ENCODE data around the gene PEDS1.
"Not testable (repeated sequence)": the region's sequence is repeated elsewhere in the genome, so short reads cannot be mapped to it uniquely, and the experiment has no call there.

The PEDS1 gene

GRCh38 chr20:50153500-50154377 is at the start of gene PEDS1:
PEDS1 (minus strand) TSS chr20:50153723; CDS start chr20:50153637, 86 bp downstream.
- DNase-seq: peak; percentile 91

- DNase-seq: no peak
Measured at GRCh38 chr20:50202677-50203076, 49.2 kb upstream of the PEDS1 start.

- not testable (repeated sequence) for DNase-seq
Measured at GRCh38 chr20:50201710-50202109, 48.2 kb upstream of the PEDS1 start.

- DNase-seq: no peak
Measured at GRCh38 chr20:50200482-50201104, 47.1 kb upstream of the PEDS1 start.

GRCh38 chr20:50199703-50200102 is 46.2 kb upstream of the PEDS1 start:
- no peak for DNase-seq

DNA sequence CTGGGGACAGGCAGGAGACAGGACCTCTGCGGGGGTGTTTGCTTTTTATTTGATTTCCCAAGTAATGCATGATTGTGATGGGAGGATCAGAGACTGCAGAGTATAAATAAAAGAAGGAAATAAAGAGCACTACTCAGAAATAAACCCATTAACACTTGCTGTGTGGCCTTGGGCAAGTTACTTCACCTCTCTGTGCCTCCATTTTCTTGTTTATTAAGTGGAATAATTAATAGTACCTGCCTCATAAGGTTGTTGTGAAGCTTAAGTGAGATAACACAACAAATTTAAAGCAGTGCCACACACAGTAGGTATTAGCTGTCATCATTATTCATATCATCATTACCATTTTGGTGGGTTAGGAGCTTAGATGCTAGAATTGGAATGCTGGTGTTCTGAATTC is 45.2 kb upstream of the PEDS1 start:
- no peak for DNase-seq

DNA sequence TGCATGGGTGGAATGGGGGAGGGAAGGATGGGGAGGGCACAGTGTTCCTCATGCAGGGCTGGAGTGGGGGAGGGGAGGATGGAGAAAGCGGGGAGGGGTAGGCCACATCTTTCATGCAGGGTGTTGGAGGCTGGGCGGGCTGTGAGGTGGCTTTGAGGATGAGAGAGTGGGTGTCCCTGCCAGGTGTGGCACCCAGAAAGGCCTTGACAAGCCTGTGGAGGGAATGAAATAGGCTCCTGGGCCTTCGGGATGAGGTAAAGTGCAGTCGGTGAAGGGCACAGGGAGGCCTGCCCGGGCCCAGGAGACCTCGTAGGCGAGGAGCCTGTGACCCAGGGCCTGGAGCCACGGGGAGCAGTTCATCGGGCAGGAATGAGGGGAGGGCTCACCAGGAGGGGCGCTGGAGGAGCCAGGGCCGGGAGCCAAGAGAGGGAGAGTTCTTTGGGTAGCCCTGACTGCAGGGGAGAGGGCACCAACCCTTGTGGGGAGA is 44.7 kb upstream of the PEDS1 start:
- DNase-seq: no peak

GRCh38 chr20:50197463-50198179 is 44.1 kb upstream of the PEDS1 start:
- no peak for DNase-seq

DNA sequence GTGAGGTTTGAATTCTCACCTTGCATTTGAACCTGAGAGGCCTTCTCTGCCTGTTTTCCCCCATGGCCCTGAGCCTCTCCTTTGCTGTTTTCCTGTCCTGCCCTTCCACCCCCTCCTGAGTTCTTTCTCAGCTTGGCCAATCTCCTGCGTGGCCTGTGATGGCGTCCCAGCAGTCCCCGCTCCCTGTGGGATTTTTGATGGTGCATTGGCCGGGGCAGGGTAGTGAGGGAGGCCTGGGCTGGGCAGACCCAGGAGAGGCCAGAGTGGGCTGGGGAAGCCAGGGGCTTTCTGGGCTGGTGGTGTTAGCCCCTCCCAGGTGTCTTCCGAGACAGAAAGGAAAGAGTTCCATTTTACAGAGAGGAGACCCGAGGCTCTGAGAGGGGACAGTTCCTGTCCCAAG is 43.4 kb upstream of the PEDS1 start:
- no peak for DNase-seq

GRCh38 chr20:50196248-50196647 is 42.7 kb upstream of the PEDS1 start:
- no peak for DNase-seq

GRCh38 chr20:50195524-50196120 is 42.1 kb upstream of the PEDS1 start:
- no peak for DNase-seq

DNA sequence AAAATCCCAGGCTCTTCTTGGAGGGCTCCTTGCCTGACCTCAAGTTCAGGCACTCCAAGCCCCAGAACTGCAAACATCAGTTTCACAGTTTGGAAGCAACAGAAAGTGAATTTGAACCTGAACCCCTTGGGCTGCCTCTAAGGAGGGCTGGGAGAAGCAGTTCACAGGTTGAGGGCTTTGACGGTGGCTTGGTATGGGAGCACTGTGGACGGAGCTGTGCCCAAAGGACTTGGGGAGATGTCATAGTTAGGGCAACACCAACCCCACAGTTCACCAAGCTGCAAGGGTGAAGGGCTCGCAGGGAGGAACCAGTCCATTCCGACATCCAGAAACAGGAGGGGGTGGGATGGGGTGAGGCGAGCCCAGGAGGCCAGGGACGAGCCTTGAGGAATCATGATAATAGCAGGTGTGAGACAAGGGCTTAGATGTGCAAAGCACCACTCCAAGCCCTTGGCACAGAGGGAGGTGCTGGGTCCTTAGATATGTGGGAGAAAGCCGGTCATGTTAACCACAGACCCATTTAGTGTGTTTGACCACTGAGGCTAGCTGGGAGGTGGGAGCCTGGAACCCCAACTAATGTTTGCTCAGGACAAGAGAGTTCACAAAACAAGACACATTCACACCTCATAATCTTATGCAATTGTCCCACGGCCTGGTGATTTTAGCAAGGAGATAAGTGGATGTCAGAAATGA is 41.5 kb upstream of the PEDS1 start:
- DNase-seq: no peak

DNA sequence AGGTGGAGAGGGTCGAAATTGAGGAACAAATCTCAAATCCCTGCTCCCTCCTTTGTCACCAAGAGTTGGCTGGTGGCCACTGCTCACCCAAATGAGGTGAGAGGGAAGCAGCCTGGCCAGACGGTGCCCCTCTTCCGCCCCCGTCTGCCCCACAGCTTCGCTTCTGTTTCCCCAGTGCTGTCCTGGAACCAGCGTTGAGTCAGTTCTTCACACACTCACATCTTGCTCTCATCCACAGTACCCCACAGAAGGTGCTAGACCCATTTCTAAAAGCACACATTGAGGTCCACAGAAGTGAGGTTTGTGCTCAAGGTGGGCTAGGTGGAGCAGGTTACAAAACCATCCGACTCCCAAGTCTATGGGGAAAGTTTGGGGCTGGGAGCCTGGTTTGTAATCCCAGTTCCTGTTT is 40.9 kb upstream of the PEDS1 start:
- DNase-seq: no peak

DNA sequence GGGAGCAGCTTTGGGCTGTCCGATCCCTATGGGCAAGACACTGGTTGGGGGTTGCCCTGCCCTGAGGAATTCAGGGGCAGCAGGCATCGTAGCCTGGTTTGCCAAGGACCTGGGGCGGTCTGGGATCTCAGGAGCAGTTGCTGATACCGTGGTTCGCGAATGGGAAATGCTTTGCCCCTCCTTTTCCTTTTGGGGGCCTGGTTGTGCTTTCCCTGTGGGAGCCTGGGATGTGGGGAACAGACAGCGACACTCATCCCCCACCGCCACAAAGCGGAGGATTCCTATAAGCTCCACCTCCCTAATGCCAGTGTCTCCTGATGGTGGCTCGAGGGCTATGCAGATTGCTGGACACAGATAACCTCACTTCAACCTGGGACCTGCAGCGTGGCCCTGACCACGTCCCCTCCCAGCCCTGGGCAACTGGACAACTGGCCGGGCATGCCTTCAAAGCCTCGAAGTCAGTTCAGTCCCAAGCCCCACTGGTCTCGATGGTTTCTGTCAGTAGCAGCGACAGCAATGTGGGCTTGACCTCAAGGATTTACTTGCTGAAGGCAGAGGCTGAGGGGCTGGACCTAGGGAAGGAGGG is 40.4 kb upstream of the PEDS1 start:
- DNase-seq: no peak

GRCh38 chr20:50193199-50193835 is 39.8 kb upstream of the PEDS1 start:
- DNase-seq: no peak

- DNase-seq: peak; percentile 83
Measured at GRCh38 chr20:50192364-50193198, 39.1 kb upstream of the PEDS1 start.

DNA sequence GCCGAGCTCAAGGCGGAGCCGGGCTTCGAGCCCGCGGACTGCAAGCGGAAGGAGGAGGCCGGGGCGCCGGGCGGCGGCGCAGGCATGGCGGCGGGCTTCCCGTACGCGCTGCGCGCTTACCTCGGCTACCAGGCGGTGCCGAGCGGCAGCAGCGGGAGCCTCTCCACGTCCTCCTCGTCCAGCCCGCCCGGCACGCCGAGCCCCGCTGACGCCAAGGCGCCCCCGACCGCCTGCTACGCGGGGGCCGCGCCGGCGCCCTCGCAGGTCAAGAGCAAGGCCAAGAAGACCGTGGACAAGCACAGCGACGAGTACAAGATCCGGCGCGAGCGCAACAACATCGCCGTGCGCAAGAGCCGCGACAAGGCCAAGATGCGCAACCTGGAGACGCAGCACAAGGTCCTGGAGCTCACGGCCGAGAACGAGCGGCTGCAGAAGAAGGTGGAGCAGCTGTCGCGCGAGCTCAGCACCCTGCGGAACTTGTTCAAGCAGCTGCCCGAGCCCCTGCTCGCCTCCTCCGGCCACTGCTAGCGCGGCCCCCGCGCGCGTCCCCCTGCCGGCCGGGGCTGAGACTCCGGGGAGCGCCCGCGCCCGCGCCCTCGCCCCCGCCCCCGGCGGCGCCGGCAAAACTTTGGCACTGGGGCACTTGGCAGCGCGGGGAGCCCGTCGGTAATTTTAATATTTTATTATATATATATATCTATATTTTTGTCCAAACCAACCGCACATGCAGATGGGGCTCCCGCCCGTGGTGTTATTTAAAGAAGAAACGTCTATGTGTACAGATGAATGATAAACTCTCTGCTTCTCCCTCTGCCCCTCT is 38.2 kb upstream of the PEDS1 start:
- DNase-seq: peak; percentile 84

GRCh38 chr20:50191065-50191543 is 37.6 kb upstream of the PEDS1 start:
- peak; percentile 76 for DNase-seq

DNA sequence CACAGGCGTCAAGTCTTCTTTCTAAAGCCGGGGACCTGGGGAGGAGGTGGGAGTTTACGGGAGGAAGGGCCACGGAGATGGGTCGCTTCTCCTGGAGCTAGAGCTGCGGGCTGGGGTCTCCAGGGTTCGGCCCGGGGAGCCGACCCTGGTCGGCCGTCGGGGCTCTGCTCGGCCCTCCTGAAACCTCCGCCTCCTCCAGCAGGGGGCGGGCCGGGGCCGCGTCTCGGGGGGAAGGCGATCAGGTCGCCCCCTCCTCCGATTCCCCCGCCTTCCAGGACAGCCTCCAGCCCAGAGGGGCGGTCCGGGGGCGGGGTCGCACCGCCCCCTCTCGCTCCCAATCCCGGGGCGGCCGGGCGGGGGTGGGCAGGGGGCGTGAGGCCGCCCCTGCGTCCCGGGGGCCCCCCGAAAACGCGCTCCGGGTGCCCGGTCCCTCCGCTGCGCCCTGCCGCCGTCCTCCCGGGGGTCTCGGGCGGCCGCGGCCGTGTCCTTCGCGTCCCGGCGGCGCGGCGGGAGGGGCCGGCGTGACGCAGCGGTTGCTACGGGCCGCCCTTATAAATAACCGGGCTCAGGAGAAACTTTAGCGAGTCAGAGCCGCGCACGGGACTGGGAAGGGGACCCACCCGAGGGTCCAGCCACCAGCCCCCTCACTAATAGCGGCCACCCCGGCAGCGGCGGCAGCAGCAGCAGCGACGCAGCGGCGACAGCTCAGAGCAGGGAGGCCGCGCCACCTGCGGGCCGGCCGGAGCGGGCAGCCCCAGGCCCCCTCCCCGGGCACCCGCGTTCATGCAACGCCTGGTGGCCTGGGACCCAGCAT is 36.9 kb upstream of the PEDS1 start, which contains the start of gene CEBPB:
TSS of gene CEBPB (plus strand) at position 580 of the 814 bp plus-strand sequence. CDS start at position 784, 204 bp downstream.
- peak; percentile 87 for DNase-seq

All from NCI-H146 (cell line).